MM.1S (cell line): Measurements from ENCODE around the gene LDLRAD1.

Source experiments
- CTCF ChIP-seq: fragments of 300-600 bp; sonication (generic); IDR thresholded peaks from 2 replicates; pipeline ENCODE4 v1.5.1; 2016; ENCODE audit warnings: antibody characterized with exemption, low read length, mixed read lengths
- EZH2 ChIP-seq: fragments of 300-600 bp; sonication (generic); optimal IDR thresholded peaks from 2 replicates; pipeline ENCODE3; 2017; ENCODE audit warnings: low read depth, mild to moderate bottlenecking, antibody characterized with exemption, low read length, mixed read lengths
- EZH2phosphoT487 ChIP-seq: fragments of 300-600 bp; sonication (generic); IDR thresholded peaks from 2 replicates; pipeline ENCODE4 v1.6.1; 2018; ENCODE audit warnings: antibody characterized with exemption, low read length

DNA sequence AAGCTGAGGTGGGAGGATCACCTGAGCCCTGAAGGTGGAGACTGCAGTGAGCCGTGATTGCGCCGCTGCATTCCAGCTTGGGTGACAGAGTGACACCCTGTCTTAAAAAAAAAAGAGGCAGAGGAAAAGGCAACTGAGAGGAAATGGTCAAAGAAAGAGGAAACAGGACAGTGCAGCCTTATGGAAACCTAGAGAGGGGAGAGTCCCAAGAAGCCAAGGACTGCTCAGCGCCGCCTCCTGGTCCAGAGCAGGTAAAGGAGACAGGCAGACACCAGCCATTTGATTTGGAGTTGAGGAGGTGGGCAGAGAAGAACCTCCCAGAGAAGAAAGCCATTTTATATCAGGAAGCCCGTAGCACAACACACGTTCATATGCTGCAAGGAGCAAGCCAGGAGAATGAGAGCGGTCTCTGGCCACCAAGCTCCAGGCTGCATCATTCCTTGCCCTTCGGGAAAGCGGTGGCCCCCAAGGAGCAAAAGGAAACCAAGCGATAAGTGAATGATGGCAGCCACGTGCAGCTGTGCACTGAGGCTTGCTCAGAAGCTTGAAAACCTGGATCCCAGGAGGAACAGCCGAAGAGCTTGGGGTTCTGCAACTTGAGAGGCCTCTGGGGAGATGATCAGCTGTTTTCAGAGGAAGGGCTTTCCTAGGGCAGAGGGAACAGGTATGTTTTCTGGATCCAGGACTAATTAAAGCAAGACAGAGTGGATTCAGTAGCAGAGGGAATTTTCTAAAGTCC, 38.1 kb downstream of the LDLRAD1 start:
- no peak for TF ChIP-seq CTCF
- no peak for TF ChIP-seq EZH2
- TF ChIP-seq EZH2phosphoT487: no peak
